GM23248 (cell line): ENCODE results near the gene EDC3.

Experiments
- EZH2 ChIP-seq: fragments of 200-600 bp; sonication (generic); IDR thresholded peaks from 2 replicates; pipeline ENCODE4 v1.6.1; 2018; ENCODE audit warnings: antibody characterized with exemption, mild to moderate bottlenecking; ENCODE audit not compliant: insufficient read depth, poor library complexity, severe bottlenecking
- EZH2phosphoT487 ChIP-seq: fragments of 200-600 bp; sonication (generic); IDR thresholded peaks from 2 replicates; pipeline ENCODE4 v1.6.1; 2018; ENCODE audit warnings: antibody characterized with exemption, moderate library complexity, mild to moderate bottlenecking, low read depth; ENCODE audit not compliant: insufficient read depth

DNA sequence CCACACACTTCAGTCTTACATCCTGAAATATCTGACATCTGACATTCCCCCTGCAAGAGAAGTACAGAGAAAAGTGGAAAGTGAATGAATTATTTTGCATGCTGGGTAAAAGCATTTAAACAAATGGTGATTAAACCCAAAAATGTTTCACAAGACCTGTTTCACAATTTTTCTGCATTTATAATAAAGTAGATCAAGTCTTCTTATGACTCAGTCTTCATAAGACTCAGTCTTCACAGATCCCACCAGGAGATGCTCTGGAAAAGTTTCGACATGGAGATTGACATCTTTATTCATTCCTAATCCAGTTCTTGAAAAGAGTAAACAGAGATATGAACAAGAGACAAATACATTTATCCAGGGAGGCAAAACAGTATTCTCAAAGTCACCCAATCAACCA is 13.2 kb upstream of the EDC3 start:
- no peak for TF ChIP-seq EZH2
- TF ChIP-seq EZH2phosphoT487, result no peak
